OCI-LY3 (cell line): ENCODE measurements around the gene KLHL2.
"Not testable (repeated sequence)": the region's sequence is repeated elsewhere in the genome, so short reads cannot be mapped to it uniquely, and the experiment has no call there.

Experiments
- H2AFZ ChIP-seq: fragments of 200-600, 300-600 bp; shearing (Covaris generic); 2 replicates; pipeline ENCODE4 v1.6.0; 2014; ENCODE audit warnings: antibody characterized with exemption, low read depth, low read length
- H3K27ac ChIP-seq: fragments of 200-600, 300-600 bp; sonication (generic); 2 replicates; pipeline ENCODE4 v1.5.1; 2014; ENCODE audit warnings: mild to moderate bottlenecking, low read length, moderate library complexity, mixed read lengths
- H3K27me3 ChIP-seq: fragments of 200-600, 300-600 bp; sonication (generic); 2 replicates; pipeline ENCODE4 v1.6.1; 2014; ENCODE audit warnings: low read depth, low read length, mixed read lengths
- H3K36me3 ChIP-seq: fragments of 200-600, 300-600 bp; sonication (generic); replicated peaks from 2 replicates; pipeline ENCODE3; 2014; ENCODE audit warnings: low read depth, low read length, mixed read lengths
- H3K4me1 ChIP-seq: fragments of 300-600, 200-600 bp; sonication (generic); 2 replicates; pipeline ENCODE4 v1.6.1; 2014; ENCODE audit warnings: low read length, mixed read lengths
- H3K4me2 ChIP-seq: fragments of 200-600, 300-600 bp; sonication (generic); 2 replicates; pipeline ENCODE4 v1.6.1; 2014; ENCODE audit warnings: low read length, mixed read lengths
- H3K4me3 ChIP-seq: fragments of 300-600, 200-600 bp; sonication (generic); 2 replicates; pipeline ENCODE4 v1.5.1; 2014; ENCODE audit warnings: antibody characterized with exemption, mild to moderate bottlenecking, low read length, moderate library complexity
- H3K79me2 ChIP-seq: fragments of 300-600, 200-600 bp; shearing (Covaris generic); 2 replicates; pipeline ENCODE4 v1.6.1; 2014; ENCODE audit warnings: mild to moderate bottlenecking, low read length, mixed read lengths
- H3K9ac ChIP-seq: fragments of 300-600, 200-600 bp; shearing (Covaris generic); 2 replicates; pipeline ENCODE4 v1.6.0; 2014; ENCODE audit warnings: mild to moderate bottlenecking, low read length, moderate library complexity
- H3K9me3 ChIP-seq: fragments of 200-600, 300-600 bp; shearing (Covaris generic); 2 replicates; pipeline ENCODE4 v1.6.1; 2014; ENCODE audit warnings: low read length, mixed read lengths; ENCODE audit not compliant: insufficient read depth
- H4K20me1 ChIP-seq: fragments of 200-600, 300-600 bp; sonication (generic); 2 replicates; pipeline ENCODE4 v1.6.1; 2016; ENCODE audit warnings: low read length, mixed read lengths; ENCODE audit not compliant: insufficient read depth
- EZH2phosphoT487 ChIP-seq: fragments of 200-600 bp; shearing (Covaris generic); IDR thresholded peaks from 2 replicates; pipeline ENCODE4 v1.6.1; 2018; ENCODE audit warnings: antibody characterized with exemption, mixed run types, low read depth
- TF ChIP-seq, protein P1 (sequence below): fragments of 200-600, 300-600 bp; sonication (generic); IDR thresholded peaks from 2 replicates; pipeline ENCODE4 v1.5.1; 2014; ENCODE audit warnings: antibody characterized with exemption, low read length, low read depth

Gene KLHL2

DNA sequence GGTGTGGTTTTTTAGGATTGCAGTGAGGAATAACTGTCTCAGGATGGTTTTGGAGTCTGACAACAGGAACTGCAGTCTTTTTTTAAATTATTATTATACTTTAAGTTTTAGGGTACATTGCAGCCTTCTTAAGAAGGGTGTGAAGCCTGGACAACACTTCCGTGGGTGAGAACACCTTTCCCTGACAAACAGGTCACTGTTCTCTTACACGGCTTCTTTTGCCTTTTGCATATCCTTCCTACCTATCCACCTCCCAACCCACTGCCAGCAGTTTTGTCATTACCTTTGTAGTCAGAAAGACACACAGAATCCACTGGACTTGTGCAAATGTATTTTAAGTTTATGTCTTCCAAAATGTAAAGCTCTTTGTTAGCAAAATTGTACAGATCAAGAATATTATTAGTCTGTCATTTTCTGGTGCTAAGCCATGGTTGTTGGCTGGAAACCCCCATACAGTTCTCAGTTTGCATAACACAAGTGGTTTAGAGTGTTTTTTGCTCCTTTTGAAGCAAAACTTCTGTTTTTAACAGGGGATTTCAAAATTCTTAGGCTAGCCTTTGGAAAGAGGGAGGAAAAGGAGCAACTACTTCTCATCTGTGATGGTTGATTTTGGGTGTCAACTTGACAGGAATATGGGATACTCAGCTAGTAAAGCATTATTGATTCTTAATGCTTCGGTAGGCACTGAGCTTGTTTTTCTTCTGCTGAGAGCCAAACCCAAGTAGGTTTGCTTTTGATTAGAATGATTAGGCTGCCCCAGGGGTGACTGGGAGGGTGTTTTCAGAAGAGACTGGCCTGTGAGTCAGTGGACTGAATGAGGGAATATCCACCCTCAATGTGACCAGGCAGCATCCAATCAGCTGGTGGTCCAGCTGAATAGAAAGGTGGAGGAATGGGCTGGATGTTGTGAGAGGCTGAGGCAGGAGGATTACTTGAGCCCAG, 29.4 kb upstream of the KLHL2 start:
- Histone ChIP-seq H3K4me3 (no peak overlapping the region), H2AFZ (peak overlapping the region; percentile 52), H3K27ac (no peak overlapping the region), H3K4me2 (peak overlapping the region; percentile 35), H3K79me2 (no peaks in the 10 kb centered on the region), H4K20me1 (no peaks in the 10 kb centered on the region), H3K36me3 (no peaks in the 10 kb centered on the region), H3K4me1 (peaks cover 12% of the 10 kb centered on the region), H3K27me3 (no peaks in the 10 kb centered on the region), H3K9me3 (no peaks in the 10 kb centered on the region), H3K9ac (no peak overlapping the region)
- TF ChIP-seq EZH2phosphoT487 = no peak

DNA sequence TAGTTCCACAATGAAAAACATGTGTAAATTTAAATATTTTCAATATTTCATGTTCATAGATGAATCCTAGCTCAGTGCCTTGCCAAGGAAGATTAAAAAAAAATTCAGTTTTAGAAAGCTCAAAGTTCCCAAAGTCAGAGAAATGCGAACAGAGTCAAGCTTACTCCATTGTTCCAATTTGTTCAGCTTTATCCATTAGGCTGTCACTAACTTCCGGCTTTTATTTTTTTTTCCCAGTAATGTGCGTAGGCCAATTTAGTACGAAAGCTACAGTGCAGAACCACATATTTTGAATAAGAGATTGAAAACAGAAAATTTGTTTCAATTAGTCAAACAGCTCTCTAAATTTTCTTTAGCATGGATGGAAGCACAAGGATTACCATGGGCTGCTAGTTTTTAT, 23.1 kb upstream of the KLHL2 start:
- no peaks in the 10 kb centered on the region for H4K20me1 ChIP-seq
- no peak overlapping the region for H3K9ac ChIP-seq

DNA sequence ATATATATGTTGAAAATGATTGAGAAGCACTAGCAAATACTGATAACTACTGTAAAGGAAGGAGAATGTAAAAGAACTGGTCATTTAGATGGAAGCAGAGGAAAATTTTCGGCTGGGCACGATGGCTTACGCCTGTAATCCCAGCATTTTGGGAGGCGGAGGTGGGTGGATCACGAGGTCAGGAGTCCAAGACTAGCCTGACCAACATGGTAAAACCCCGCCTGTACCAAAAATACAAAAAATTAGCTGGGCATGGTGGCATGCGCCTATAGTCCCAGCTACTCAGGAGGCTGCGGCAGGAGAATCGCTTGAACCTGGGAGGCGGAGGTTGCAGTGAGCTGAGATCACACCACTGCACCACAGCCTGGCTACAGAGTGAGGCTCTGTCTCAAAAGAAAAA, 22.4 kb upstream of the KLHL2 start:
- not testable (repeated sequence) for H3K4me1 ChIP-seq, H3K36me3 ChIP-seq, H3K4me2 ChIP-seq, H2AFZ ChIP-seq, H3K79me2 ChIP-seq, H3K9me3 ChIP-seq, H3K4me3 ChIP-seq, H3K9ac ChIP-seq, H3K27ac ChIP-seq, H3K27me3 ChIP-seq, H4K20me1 ChIP-seq

More for the DNA sequence above, 23.1 kb upstream of the KLHL2 start:
- Histone ChIP-seq H3K27ac (no peak overlapping the region), H3K27me3 (no peaks in the 10 kb centered on the region), H3K4me1 (no peaks in the 10 kb centered on the region), H3K4me2 (no peak overlapping the region), H3K9me3 (no peaks in the 10 kb centered on the region), H3K4me3 (no peak overlapping the region), H3K79me2 (no peaks in the 10 kb centered on the region), H2AFZ (no peak overlapping the region), H3K36me3 (no peaks in the 10 kb centered on the region)
- TF ChIP-seq EZH2phosphoT487 = no peak
- TF ChIP-seq, protein P1, sequence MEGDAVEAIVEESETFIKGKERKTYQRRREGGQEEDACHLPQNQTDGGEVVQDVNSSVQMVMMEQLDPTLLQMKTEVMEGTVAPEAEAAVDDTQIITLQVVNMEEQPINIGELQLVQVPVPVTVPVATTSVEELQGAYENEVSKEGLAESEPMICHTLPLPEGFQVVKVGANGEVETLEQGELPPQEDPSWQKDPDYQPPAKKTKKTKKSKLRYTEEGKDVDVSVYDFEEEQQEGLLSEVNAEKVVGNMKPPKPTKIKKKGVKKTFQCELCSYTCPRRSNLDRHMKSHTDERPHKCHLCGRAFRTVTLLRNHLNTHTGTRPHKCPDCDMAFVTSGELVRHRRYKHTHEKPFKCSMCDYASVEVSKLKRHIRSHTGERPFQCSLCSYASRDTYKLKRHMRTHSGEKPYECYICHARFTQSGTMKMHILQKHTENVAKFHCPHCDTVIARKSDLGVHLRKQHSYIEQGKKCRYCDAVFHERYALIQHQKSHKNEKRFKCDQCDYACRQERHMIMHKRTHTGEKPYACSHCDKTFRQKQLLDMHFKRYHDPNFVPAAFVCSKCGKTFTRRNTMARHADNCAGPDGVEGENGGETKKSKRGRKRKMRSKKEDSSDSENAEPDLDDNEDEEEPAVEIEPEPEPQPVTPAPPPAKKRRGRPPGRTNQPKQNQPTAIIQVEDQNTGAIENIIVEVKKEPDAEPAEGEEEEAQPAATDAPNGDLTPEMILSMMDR = no peak

DNA sequence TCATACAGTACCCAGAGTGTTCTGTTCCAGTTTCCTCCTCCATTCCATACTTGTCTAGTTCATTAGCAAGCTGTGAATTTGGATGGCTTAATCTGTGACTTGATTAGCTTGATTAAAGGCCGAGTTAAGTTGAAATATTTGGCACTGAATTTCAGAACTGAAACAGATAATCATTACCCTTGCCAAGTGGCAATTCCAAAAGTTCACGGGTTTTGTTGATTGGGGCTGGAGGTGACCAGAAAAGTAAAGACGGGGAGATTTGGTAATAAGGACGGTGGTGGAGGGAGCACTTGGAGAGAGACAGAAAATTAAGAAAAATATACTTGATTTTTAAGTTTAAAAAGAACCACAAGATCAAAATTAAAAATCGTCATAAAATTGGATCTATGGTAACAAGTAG, 21.9 kb upstream of the KLHL2 start:
- H3K27me3 ChIP-seq = no peaks in the 10 kb centered on the region
- no peak overlapping the region for H3K9ac ChIP-seq
- H3K27ac ChIP-seq = no peak overlapping the region
- H3K4me2 ChIP-seq = no peak overlapping the region
- no peaks in the 10 kb centered on the region for H4K20me1 ChIP-seq
- H2AFZ ChIP-seq = no peak overlapping the region
- TF ChIP-seq, protein P1 = no peak
- no peak for TF ChIP-seq EZH2phosphoT487
- no peaks in the 10 kb centered on the region for H3K9me3 ChIP-seq
- H3K4me3 ChIP-seq = no peak overlapping the region
- H3K36me3 ChIP-seq = no peaks in the 10 kb centered on the region
- H3K4me1 ChIP-seq = no peaks in the 10 kb centered on the region
- no peaks in the 10 kb centered on the region for H3K79me2 ChIP-seq

DNA sequence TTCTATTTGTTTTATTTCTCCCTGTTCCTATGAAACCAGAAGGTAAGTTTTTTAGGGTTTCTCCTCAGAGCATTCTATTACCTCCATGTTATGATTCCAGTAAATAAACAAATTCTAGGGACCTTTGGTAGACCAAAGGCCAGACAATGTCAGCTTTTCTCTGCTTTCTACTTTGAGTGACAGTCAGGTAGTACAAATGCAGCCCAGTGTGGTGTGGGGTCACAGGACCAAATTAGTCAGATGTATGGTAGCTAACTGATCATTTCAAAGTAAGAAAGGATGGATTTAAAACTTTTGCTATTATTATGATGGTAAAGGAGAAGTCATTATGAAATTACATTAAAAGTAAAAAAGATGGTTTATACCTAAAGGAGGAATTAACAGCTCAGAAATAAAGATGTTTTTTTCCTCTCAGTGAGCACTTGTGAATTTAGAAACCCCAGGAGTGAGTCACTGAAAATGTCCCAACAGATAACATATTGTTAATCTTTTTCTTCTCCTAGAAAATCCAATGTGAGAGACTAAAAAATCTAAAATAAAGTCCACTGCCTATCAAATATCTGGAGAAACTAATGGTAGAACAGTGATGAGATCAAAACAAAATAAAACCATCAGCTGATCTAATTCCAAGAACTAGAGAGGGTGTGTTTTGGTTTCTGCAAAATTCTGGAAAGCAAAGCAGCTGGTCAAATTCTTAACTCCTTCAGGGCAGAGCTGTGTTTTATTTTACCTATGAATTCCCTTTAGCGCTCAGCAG, 16.6 kb upstream of the KLHL2 start:
- no peaks in the 10 kb centered on the region for H3K27me3 ChIP-seq
- no peak for TF ChIP-seq EZH2phosphoT487
- TF ChIP-seq, protein P1 = no peak
- H3K36me3 ChIP-seq = no peaks in the 10 kb centered on the region
- H3K4me3 ChIP-seq = no peak overlapping the region
- H2AFZ ChIP-seq = no peak overlapping the region
- H3K79me2 ChIP-seq = no peaks in the 10 kb centered on the region
- no peaks in the 10 kb centered on the region for H3K9me3 ChIP-seq
- no peaks in the 10 kb centered on the region for H4K20me1 ChIP-seq
- no peak overlapping the region for H3K4me2 ChIP-seq
- H3K27ac ChIP-seq = no peak overlapping the region
- H3K9ac ChIP-seq = no peak overlapping the region
- no peaks in the 10 kb centered on the region for H3K4me1 ChIP-seq
